H1 (cell line): Measurements from ENCODE around the gene CCDC33.

ENCODE experiments used
- EP300 ChIP-seq, 2 experiments: IDR thresholded peaks; 1 replicate in 1 of 2; 2 replicates in 1 of 2; pipeline ENCODE4 v1.6.1; 2011 to 2012; ENCODE audit warnings: low read depth in 2 of 2, low read length in 2 of 2, mild to moderate bottlenecking in 2 of 2, borderline replicate concordance in 1 of 2, inconsistent platforms in 1 of 2, moderate library complexity in 1 of 2
- RFX5 ChIP-seq: IDR thresholded peaks from 2 replicates; pipeline ENCODE4 v1.6.1; 2011; ENCODE audit warnings: low read depth, low read length, improper control_type of control experiment, borderline replicate concordance
- TF ChIP-seq, protein P1 (sequence below), 3 experiments: IDR thresholded peaks; 1 replicate in 2 of 3; 2 replicates in 1 of 3; pipeline versions ENCODE4 v1.5.1 to v1.6.1; 2011; ENCODE audit warnings: low read length in 3 of 3, mild to moderate bottlenecking in 3 of 3, inconsistent platforms in 2 of 3, low read depth in 1 of 3, moderate library complexity in 1 of 3; ENCODE audit not compliant: insufficient read depth in 1 of 3; ENCODE audit errors: control extremely low read depth in 1 of 3

DNA sequence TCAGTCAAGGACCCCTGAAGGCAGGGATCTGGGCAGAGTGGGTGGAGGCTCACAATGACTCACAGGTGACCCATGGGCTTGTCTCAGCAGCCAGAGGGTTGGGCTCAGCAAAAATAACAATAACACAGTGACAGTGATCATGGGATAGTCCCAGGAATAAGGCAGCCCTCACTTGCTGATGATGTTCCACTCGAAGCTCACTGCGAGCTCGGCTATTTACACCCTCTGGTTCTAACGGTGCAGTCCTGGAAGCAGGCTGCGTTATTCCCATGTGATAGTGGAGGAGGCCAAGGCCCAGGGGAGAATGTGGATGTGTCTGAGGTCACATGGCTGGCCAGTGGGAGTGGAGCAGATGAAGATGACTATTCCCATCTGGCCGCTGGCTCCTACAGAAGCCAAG lies 16.2 kb downstream of the CCDC33 start:
- no peak for TF ChIP-seq RFX5
- no peak for TF ChIP-seq EP300 (IDR thresholded peaks at IDR 0.05; ENCODE audit: borderline replicate concordance in 1 of 2, low read depth in 2 of 2, low read length in 2 of 2)
- TF ChIP-seq, protein P1, sequence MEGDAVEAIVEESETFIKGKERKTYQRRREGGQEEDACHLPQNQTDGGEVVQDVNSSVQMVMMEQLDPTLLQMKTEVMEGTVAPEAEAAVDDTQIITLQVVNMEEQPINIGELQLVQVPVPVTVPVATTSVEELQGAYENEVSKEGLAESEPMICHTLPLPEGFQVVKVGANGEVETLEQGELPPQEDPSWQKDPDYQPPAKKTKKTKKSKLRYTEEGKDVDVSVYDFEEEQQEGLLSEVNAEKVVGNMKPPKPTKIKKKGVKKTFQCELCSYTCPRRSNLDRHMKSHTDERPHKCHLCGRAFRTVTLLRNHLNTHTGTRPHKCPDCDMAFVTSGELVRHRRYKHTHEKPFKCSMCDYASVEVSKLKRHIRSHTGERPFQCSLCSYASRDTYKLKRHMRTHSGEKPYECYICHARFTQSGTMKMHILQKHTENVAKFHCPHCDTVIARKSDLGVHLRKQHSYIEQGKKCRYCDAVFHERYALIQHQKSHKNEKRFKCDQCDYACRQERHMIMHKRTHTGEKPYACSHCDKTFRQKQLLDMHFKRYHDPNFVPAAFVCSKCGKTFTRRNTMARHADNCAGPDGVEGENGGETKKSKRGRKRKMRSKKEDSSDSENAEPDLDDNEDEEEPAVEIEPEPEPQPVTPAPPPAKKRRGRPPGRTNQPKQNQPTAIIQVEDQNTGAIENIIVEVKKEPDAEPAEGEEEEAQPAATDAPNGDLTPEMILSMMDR (IDR thresholded peaks at IDR 0.05; ENCODE audit: control extremely low read depth in 1 of 3, insufficient read depth in 1 of 3, low read depth in 1 of 3, low read length in 3 of 3): no peak
